Measurements from ENCODE around the gene ANKAR.
"Not testable (repeated sequence)": the region's sequence is repeated elsewhere in the genome, so short reads cannot be mapped to it uniquely, and the experiment has no call there.

Gene ANKAR, protein sequence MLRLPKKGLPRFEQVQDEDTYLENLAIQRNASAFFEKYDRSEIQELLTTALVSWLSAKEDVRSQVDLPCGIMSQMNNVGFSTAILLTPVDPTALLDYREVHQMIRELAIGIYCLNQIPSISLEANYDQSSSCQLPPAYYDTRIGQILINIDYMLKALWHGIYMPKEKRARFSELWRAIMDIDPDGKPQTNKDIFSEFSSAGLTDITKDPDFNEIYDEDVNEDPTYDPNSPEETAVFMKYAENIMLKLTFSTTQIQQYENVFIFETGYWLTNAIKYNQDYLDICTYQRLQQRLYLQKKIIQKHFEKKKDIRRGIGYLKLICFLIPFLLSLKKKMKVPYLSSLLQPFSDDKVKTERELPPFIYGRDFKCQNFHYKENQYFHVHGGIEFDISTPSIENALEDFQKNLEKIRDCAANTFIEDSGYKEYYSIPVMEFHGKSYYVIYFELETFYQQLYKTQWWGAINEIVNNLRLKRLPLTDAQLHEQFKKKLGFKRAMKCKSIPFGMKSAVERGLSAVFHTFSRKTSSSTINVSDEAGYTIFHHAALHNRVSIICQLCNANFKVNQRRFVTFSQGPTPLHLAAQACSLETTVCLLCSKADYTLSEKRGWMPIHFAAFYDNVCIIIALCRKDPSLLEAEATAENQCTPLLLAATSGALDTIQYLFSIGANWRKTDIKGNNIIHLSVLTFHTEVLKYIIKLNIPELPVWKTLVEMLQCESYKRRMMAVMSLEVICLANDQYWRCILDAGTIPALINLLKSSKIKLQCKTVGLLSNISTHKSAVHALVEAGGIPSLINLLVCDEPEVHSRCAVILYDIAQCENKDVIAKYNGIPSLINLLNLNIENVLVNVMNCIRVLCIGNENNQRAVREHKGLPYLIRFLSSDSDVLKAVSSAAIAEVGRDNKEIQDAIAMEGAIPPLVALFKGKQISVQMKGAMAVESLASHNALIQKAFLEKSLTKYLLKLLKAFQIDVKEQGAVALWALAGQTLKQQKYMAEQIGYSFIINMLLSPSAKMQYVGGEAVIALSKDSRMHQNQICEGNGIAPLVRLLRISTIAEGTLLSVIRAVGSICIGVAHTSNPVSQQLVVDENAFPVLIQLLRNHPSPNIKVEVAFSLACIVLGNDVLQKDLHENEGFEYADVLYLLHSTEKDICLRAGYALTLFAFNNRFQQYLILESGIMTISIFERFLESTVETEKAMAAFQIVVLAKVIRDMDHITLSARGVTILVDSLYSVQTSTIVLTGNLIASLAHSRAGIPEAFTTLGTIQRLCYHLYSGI (N-terminal part only)

DNA sequence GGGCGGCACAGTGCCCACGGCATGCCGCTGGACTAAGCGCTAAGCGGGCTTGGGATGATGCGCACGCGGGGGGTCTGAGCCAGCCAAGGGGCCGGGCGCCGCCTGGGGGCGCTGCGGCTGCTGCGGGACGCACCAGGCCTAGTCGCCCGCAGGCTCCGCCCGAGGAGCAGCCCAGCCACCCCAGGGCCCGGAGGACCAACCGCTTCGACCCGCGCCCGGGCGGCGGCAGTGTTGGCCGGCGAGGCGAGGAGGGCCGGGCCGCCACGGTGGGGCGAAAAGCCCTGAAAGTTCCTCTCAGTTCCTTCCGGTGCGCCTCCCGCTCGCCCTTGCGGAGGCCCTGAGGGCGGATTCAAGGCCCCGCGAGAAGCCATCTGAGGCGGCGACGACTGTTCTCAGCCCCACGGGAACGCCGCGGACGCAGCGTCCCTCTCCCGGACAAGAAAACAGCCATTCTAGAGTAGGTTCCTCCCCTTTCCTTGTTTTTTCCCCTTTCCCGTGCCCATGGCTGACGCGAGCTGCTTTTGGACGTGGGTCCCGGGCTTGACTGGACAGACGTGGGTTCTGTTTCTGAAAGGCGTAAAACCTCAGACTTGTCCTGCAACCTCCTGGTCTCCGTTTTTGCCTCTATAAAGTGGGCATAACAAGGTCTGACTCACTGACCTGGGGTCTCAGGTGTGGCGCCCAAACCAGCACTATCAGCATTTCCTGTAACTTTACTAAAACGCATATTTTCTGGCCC is at the start of gene ANKAR:
ANKAR (plus strand) TSS at position 297 of the 739 bp plus-strand sequence. CDS start 1,821 bp downstream, outside the sequence.
- no peak for DNase-seq

DNA sequence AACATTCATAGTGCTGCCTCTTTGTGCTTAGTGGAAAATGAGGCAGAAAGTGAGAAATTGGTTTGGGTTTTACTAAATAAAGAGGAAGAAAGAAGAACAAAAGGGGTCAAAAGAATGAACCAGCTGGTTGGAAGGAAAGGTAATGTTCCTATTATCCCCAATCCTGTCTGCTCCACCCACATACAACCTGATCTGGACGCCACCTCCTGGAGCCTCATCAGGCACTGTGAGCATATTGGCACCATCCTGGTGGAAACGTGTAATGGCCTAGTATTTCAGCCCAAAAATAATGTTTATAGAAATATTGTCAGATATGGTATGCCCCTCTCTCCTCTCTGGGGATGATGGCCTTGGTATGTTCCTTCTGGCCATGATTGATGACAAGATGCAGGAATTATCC is 48.8 kb upstream of the ANKAR start:
- DNase-seq = no peak

DNA sequence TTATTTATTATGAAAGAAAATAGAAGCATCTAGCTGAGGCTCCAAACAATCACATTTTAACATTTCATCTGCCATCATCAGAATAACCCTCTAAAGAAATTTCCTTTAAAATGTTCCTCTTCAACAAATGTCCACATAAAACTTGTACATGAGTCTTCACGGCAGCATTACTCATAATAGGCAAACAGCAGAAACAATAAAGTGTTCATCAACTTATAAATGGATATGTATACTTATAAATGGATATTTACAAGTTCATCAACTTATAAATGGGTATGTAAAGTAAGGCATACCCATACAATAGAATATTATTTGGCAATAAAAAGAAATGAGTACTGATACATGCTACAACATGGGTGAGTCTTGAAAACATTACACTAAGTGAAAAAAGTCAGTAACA is 46.7 kb upstream of the ANKAR start:
- no peak for DNase-seq

DNA sequence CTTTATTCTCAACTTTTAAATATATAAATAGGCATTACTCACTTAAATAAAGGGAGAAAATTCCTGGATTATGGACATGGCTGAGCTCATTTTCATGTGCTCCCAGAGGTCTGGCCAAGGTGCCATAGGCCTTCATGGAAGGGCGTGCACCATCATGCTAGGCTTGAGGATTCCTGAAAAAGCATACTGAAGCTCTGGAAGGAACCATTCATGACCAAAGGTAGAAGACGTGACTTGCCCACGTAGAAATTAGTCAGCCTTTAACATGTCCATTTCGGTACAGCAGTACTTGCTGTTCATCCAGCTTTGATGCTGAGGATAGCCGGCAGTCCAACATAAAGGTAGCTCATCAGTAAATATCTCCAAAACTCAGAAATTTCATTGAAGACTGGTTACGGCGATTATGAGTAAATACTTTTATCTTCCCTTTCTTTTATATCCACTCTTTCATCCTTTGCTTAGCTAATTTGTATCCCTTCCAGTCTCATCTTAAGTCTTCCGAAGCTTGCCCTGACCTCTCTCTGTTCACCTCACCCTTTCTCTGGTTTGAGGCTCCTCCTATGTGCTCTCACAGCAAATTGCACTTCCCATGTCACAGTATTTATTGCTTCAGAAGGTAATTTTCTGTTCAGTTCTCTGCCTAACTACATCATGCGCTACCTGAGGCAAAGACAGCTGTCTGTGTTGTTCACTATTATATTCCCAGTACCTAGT is 45.5 kb upstream of the ANKAR start:
- no peak for DNase-seq

DNA sequence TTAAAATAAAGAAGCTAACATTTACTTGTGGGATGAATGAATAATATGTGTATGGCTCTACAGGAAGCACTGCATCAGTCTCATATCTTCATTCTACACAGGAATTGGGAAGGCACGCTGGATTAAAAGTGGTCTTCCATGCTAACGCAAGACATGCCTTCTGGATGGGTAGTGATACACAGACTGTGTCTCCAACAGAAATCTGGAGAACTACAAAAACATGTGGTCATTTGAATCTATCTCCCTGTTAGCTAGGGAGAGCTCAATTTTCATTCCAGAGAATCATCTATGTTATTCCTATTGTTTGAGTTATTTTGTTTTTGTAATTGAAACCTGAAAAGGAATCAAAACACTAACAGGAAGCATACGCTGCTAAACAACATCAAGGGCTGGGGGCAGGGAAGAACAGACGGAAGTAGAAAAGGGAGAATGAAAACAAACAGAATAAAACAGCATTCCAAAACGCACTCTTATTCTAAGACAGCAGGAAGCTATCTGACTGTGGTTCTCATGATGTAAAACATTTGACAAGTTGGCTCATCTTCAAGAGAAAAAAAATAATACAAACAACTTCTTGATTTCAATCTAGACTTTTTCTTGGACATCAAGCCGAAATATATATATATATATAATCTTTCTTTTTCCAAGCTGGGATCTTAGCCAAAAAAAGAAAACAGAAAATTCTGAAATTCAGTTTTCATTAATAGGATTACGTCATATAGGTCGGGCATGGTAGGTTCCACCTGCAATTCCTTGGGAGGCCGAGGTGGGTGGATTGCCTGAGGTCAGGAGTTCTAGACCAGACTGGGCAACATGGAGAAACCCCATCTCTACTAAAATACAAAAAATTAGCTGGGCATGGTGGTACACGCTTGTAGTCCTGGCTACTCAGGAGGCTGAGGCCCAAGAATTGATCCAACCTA is 44.7 kb upstream of the ANKAR start:
- no peak for DNase-seq

DNA sequence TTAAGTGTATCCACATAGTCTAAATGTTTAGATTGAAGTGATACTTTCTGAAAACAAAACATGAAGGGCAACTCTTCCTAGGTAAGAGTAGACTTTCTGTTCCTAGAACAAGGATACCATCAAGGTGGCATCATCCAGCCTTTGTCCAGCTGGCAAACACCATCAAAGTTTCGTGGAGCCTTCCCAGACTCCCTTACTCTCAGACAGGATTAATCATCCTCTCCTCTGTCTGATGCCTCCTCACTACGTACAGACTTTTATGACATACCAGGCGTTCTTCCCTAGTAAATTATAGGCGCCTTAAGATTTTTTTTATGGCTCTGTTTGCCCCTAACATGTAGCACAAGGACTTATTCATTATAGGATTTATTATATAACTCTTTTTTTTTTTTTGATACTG is 42.6 kb upstream of the ANKAR start:
- DNase-seq = no peak

DNA sequence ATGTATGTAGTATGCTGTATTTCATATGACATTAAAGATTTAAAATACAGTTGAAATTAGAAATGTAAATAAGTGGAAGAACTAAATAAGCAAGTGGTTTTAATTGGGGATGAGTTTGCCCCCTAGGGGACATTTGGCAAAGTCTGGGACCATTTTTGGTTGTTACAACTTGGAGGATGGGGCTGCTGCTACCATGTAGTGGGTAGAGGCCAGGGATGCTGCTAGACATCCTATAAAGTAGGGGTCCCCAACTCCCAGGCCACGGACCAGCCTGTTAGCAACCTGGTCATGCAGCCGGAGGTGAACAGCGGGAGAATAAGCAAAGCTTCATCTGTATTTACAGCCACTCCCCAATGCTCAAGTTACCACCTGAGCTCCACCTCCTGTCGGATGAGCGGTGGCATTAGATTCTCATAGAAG is 41.1 kb upstream of the ANKAR start:
- DNase-seq = no peak

DNA sequence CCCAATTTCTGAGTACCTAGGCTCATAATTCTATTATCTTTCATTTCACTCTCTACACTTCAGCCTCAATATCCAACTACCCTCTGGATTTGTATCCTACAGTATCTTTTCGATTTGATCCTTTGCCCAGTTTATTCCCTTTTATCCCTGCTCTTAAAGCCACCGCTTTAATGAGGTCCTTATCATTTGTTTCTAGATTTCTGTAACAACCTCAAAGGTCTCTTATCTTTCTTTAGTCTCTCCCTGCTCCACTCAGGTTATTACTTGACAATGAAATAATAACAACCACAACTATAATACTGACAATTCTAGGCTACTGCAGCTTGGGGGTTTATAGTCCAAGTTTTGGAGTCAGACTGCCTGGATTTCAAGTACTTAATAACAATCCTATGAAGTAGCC is 39.1 kb upstream of the ANKAR start:
- DNase-seq = no peak

DNA sequence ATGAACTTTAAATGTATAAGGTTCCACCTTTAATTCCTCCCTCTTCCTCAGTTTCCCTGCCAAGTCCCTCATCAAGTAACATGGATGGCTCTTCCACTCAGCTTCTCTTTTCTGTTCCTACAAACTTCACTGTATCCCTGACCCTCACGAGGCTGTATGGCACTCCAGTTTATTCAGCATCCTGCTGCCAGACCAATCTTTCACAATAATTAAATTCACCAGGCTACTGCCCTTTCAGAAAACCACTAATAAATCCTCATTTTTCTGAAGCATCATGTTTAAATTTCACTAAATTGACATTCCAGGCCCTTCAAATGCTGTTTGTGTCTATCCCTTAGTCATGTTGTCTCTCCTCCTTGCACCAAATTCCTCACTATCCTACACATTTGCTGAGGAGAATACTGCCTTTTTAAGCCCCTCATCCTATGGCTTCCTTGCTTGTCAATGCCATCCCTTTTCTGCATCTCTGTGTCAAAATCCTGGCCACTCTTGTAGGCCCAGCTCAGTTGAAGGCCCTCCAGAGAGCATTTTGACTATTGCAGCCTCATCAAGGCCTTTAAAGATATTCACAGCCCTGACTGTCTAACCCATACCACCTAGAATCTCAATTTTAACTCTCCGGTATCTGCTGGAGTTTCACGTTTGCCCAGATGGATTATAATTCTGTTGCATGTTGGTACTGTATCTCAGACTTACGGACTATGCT is 36.0 kb upstream of the ANKAR start:
- no peak for DNase-seq

DNA sequence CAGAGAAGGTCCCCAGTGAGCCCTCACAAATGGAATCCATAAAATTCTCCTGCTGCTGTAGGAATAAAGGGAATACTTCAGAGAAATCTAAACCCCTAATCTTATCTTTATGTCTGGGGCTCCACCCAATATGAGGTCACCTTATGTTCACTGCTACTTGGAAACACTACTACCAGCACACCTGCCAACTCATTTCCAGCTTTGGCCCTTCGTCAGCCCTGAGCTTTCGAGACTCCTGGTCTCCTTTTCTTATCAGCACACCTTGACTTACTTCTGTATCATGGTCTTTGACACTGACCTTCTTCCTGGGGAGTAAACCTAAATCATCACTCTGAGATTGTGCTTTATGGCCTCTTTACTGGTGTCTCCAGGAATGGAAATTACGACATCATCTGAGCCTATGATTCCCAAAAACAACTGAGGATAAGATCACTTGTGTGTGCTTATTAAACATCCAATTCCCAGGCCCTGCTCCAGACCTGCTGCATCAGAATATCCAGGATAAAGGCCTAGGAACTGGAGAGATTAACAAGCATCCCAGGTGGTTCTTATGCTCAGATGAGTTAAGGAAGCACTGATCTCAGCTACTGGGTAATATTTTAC is 35.4 kb upstream of the ANKAR start:
- no peak for DNase-seq

DNA sequence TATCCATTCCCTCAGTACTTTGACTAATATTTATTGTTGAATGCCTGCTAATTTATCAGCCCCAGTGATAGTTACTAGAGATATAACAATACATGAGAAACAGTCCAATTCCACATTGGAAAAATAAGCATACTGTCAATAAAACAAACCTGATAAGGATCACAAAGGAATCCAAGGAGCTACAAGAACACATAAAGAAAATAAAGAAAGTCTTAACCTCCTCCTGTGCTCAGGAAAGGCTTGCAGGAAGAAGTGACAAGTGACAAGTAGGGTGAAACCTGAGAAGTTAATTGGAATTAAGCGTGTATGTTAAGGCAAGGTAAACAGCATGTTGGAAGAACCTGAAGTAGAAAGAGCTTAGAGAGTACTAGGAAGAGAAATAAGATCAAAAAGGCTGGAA is 33.5 kb upstream of the ANKAR start:
- no peak for DNase-seq

DNA sequence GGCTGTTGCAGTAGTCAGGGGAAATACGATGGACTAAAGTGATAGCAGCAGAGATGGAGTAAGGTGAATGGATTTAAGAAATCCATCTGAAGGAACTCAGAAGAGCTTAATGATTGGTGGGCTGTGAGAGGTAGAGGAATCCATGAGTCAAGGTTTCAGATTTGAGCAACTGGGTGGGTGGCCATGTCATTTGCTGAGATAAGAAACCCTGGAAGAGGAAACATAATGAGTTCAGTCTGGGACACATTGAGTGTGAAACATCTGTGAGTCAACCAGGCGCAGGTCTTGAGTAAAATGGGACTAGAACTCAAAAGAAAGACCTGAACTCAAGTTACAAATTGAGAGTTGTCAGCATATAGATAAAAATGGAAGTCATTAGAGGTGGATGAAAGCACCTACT is 32.9 kb upstream of the ANKAR start:
- DNase-seq = no peak

DNA sequence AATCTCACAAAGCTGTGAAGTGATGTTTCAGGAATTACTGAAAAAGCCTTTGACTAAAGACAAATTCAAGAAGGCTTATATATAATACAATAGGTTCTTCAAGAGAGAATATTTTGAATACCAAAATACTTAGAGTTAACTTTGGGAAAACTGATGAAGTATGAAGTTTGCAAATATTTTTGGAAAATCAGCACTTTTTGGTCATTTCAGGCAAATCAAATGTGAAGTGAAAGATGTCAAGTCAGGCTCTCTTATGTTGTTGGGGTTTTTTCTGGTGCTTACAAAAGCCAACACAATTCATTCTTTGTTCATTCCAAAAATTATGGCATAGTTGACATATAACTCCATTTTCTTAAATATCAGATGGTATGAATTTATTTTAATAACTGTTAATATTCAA is 27.9 kb upstream of the ANKAR start:
- DNase-seq = no peak

DNA sequence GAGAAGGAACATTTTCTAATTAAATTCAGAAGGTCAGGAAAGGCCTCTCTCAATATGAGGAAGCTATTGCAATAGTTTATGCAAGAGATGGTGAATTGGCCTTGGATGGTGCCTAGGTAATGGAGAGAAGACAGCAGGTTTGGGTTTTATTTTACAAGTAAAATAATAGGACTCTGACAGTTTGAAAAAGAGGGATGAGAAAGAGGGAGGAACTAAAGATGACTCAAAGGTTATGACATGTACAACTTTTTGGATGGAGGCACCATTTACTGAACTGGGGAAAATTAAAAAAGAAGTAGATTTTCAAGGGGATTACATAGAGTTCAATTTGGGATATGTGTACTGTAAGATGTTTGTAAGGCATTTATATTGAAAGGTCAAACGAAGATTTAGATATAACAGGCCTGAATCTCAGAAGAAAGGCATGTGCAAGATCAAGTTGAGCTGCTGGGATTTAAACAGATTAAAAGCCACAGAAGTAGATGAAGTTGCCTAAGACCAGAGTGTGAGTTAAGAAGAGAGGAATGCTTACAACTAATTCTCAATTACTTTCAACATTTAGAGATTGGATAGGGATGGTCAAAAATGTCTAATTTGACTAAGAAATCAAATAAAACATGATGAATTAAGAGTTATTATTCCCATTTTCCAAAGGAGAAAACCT is 25.5 kb upstream of the ANKAR start:
- DNase-seq = no peak

DNA sequence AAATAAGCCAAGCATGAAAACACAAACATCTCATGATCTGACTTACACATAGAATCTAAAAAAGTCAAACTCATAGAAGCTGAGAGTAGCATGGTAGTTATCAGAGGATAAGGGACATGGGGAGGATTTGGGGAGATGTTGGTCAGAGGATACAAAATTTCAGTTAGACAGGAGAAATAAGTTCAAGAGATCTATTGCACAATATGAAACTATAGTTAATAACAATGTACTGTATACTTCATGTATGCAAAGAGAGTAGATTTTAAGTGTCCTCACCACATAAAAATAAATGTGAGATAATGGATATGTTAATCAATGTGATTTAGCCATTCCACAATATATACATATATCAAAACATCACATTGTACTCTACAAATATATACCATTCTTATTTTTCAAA is 23.2 kb upstream of the ANKAR start:
- no peak for DNase-seq

DNA sequence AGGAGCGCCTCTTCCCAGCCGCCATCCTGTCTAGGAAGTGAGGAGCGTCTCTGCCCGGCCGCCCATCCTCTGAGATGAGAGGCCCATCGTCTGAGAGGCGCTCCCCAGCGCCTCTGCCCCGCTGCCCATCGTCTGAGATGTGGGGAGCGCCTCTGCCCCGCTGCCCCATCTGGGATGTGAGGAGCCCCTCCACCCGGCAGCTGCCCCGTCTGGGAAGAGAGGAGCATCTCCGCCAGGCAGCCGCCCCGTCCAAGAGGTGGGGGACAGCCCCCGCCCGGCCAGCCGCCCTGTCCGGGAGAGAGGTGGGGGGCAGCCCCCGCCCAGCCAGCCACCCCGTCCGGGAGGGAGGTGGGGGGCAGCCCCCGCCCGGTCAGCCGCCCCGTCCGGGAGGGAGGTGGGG is 21.0 kb upstream of the ANKAR start:
- DNase-seq = not testable (repeated sequence)

DNA sequence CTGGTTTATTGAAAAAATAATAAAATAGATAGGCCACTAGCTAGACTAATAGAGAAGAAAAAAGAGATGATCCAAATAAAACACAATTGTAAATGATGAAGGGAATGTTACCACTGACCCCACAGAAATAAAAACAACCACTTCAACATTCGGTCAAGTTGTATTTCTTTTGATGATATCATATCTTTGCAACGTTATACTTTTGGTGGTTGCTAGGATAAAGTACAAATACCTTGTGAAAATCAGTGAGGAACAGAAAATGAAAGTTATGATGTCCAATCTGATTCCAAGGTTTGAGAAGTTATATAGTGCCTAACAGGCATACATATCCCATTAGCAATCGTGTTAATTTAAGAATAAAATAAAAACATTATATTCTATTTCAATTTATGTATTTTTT is 19.8 kb upstream of the ANKAR start:
- DNase-seq = no peak

DNA sequence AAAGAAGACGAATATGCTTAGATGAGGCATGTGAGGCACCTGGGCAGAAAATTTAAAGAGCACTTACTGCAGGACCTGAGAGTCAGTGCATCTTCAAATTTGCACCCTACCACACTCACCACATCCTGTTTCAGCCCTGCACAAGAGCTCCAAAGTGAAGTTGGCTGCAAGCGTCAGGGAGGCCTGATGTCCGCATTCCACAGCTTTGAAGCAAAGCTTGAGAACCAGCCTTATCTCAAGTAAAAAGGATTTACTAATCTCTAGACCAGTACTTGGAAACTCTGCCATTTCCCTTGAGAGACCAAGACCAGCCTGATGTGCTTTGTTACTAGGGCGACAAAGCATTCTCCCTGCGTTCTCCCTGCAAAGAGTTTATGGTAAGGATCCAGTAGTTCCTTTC is 16.6 kb upstream of the ANKAR start:
- no peak for DNase-seq
